MG63 (cell line): ENCODE data around the gene SLC43A3. TPM values are rescaled to one million over a fixed set of nuclear protein-coding genes. Genes with fewer than 3 reads are reported as not detected.

ENCODE experiments used
- DNase-seq: peaks from one replicate; pipeline ENCODE4 v3.0.0-alpha.2; 2020
- H3K27me3 ChIP-seq: fragments of 250-450 bp; sonication (Bioruptor Pico); 2 replicates; pipeline ENCODE4 v1.5.1; 2020; ENCODE audit warnings: mild to moderate bottlenecking, moderate library complexity
- H3K36me3 ChIP-seq: fragments of 250-450 bp; sonication (Bioruptor Pico); 2 replicates; pipeline ENCODE4 v1.5.1; 2020; ENCODE audit warnings: mild to moderate bottlenecking, moderate library complexity
- H3K4me3 ChIP-seq: fragments of 250-450 bp; sonication (Bioruptor Pico); 2 replicates; pipeline ENCODE4 v1.5.1; 2020; ENCODE audit warnings: mild to moderate bottlenecking, moderate library complexity
- H3K9me3 ChIP-seq: fragments of 250-450 bp; sonication (Bioruptor Pico); 2 replicates; pipeline ENCODE4 v1.5.1; 2020; ENCODE audit warnings: mild to moderate bottlenecking, moderate library complexity
- total RNA-seq: library from RNA; depleted of rRNA; stranded (reverse); fragments of >200 nt; shearing (Covaris generic); gene quantifications from 2 replicates; pipeline ENCODE4 v1.2.3, GENCODE V29; 2014; ENCODE audit warnings: low replicate concordance; rRNA removed

The SLC43A3 gene
- total RNA-seq, 1 experiment from 2014 or later = 84.3 TPM

DNA sequence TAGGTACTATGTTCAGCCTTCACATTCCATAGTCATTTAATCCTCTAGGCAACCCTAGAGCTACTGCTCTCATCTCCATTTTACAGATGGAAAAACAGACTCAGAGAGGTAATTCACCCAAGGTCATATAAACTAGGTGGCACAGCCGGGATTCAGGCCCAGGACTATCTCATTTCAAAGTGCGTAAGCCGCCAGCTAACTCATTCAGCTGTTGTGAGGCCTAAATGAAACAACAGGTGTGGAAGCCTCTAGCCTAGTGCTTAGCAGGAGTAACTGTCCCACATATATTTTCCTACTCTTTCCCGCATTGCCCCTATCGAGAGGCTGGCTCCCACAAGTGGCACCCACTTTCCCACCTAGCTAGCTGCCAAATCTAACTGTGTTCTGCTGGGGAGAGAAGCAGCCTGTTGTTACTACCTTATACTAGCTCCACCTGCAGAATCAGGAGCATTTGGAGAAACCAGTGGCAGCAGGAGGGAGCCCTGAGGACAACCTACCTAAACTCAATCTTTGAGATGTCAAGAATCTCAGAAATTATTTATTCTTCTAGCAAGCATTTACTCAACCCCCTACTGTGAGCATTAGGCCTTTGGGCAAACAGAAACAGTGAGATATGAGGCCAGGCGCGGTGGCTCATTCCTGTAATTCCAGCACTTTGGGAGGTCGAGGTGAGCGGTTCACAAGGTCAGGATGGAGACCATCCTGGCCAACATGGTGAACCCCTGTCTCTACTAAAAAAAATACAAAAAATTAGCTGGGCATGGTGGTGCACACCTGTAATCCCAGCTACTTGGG lies 66.8 kb downstream of the SLC43A3 start:
- Histone ChIP-seq H3K9me3 (no peaks in the 10 kb centered on the region), H3K4me3 (no peak overlapping the region)
- DNase-seq = no peak

GRCh38 chr11:57359396-57359795 lies 67.5 kb downstream of the SLC43A3 start:
- no peak for DNase-seq
- H3K27me3 ChIP-seq = no peaks in the 10 kb centered on the region

More for the DNA sequence above, 66.8 kb downstream of the SLC43A3 start:
- H3K27me3 ChIP-seq = no peaks in the 10 kb centered on the region
- H3K36me3 ChIP-seq = no peaks in the 10 kb centered on the region

DNA sequence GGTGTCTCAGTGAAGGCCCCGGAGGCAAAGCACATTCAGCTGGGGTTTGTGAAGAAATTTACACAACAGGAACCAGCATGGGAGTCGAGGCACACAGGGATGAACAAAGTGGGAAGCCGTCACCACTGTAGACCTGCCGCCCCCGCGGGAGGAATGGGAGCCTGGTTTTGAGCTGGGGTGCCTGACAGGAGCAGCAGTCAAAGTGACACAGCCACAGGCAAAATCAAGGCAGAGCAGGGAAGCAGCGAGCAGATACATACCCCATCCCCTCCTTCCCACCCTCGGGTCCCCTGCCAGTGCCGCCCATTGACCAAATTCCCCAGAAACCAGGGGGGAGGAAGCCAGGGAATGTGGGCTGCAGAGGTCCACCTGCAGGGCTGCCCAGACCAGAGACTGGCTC lies 67.9 kb downstream of the SLC43A3 start:
- no peak overlapping the region for H3K4me3 ChIP-seq
- no peaks in the 10 kb centered on the region for H3K36me3 ChIP-seq
- no peaks in the 10 kb centered on the region for H3K9me3 ChIP-seq
- no peak for DNase-seq
- no peaks in the 10 kb centered on the region for H3K27me3 ChIP-seq

More at GRCh38 chr11:57359396-57359795, 67.5 kb downstream of the SLC43A3 start:
- Histone ChIP-seq H3K9me3 (no peaks in the 10 kb centered on the region), H3K36me3 (no peaks in the 10 kb centered on the region), H3K4me3 (no peak overlapping the region)

DNA sequence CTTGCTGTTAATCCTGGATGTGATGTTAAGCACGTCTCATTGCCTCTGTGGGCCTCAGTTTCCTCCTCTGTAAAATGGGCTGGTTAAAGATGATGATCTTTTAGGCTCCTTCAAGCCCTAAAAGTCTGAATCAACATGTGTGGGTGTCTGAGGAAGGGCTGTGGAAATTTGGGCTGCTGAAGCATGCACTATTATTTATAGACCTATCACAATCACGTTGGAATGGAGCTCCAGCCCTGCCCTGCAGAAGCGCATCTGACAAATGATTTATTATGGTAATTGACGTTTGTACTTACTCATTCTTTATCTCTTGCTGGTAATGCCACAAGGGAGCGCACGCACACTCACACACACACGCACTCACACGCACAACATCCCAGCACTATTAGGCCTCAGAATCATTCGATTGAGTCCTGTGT lies 68.4 kb downstream of the SLC43A3 start:
- H3K9me3 ChIP-seq = no peaks in the 10 kb centered on the region
- H3K36me3 ChIP-seq = no peaks in the 10 kb centered on the region
- no peak for DNase-seq
- H3K27me3 ChIP-seq = no peaks in the 10 kb centered on the region
- H3K4me3 ChIP-seq = no peak overlapping the region

DNA sequence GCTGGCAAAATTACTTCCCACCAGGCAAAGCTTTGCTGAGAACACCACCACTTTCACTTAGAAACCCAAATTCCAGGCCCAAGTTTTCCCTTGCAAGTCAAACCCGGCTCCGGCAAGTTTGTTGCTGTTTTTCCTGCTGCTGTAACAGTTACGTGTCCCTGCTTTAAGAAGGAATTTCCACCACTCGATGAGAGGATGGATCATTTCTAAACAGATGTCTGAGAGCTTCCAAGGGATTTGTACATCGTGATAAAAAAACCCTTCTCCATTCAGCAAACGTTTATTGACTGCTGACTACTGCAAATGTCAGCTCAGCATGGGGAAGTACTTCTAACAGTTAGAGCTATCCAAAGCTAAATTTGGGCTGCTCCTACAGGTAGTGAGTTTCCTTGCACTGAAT lies 69.1 kb downstream of the SLC43A3 start:
- H3K9me3 ChIP-seq = no peaks in the 10 kb centered on the region
- H3K36me3 ChIP-seq = no peaks in the 10 kb centered on the region
- no peak for DNase-seq
- no peaks in the 10 kb centered on the region for H3K27me3 ChIP-seq
- no peak overlapping the region for H3K4me3 ChIP-seq

DNA sequence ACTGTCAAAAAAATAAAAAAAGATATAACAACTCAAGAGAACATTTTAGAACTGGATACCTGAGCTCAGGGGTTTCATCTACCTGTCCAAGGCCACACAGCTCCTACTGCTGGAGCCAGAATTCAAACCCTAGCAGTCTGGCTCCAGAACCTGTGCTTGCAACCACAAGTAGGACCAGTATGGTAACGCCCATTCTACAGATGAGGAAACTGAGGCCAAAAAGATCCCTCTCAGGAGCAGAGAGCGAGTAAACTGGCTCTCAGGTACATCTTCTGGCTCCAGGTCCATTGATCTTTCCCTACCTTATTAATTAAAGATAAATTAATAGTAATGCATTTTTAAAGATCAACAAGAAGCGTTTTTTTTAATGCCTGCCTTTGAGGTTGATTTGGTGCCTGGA lies 69.6 kb downstream of the SLC43A3 start:
- Histone ChIP-seq H3K36me3 (no peaks in the 10 kb centered on the region), H3K27me3 (no peaks in the 10 kb centered on the region), H3K9me3 (no peaks in the 10 kb centered on the region), H3K4me3 (no peak overlapping the region)
- no peak for DNase-seq

Other genes starting within 250 kb of the SLC43A3 start
- not detected in 2 replicates for gene LRRC55, start 245.2 kb downstream of the SLC43A3 start, total RNA-seq
- not detected in 2 replicates for gene APLNR, start 189.9 kb downstream of the SLC43A3 start, total RNA-seq
- gene TNKS1BP1, start 102.2 kb downstream of the SLC43A3 start, total RNA-seq = 39.4 and 86.8 TPM in 2 replicates
- gene SSRP1, start 91.2 kb downstream of the SLC43A3 start, total RNA-seq = 126 and 171 TPM in 2 replicates
- gene P2RX3, start 88.8 kb downstream of the SLC43A3 start, total RNA-seq = not detected in 2 replicates
- gene PRG3, start 46.0 kb downstream of the SLC43A3 start, total RNA-seq = not detected in 2 replicates
- gene PRG2, start 36.5 kb downstream of the SLC43A3 start, total RNA-seq = 1.0 TPM in 1 of 2 replicates, not detected in the other
- gene RTN4RL2, start 33.4 kb upstream of the SLC43A3 start, total RNA-seq = 0.03 and 1.6 TPM in 2 replicates
- gene SLC43A1, start 88.6 kb upstream of the SLC43A3 start, total RNA-seq = 3.2 and 4.0 TPM in 2 replicates
- gene TIMM10, start 103.6 kb upstream of the SLC43A3 start, total RNA-seq = 99.6 and 106 TPM in 2 replicates
- not detected in 2 replicates for gene SMTNL1, start 110.5 kb upstream of the SLC43A3 start, total RNA-seq
- 14.7 and 17.2 TPM in 2 replicates for gene UBE2L6, start 140.6 kb upstream of the SLC43A3 start, total RNA-seq
- 0.22 and 0.26 TPM in 2 replicates for gene SERPING1, start 170.6 kb upstream of the SLC43A3 start, total RNA-seq
- not detected in 2 replicates for gene YPEL4, start 222.8 kb upstream of the SLC43A3 start, total RNA-seq
- gene CLP1, start 230.6 kb upstream of the SLC43A3 start, total RNA-seq = 16.8 and 27.4 TPM in 2 replicates
- gene ZDHHC5, start 241.0 kb upstream of the SLC43A3 start, total RNA-seq = 30.5 and 33.3 TPM in 2 replicates